ENCODE measurements around the gene DLL3. TPM values are rescaled to one million over a fixed set of nuclear protein-coding genes. Genes with fewer than 3 reads are reported as not detected.

The DLL3 gene
- total RNA-seq, 2 experiments from 2014 or later = 1.3 to 1.6 TPM

Other genes with a start within 250 kb of the DLL3 start
- not detected for gene IFNL2, start 230.6 kb upstream of the DLL3 start, total RNA-seq
- gene IFNL1, start 202.5 kb upstream of the DLL3 start, total RNA-seq = not detected
- gene LRFN1, start 178.1 kb upstream of the DLL3 start, total RNA-seq = 1 to 10 TPM; 6.1 to 6.5 TPM
- 100 to 1,000 TPM; 280 to 297 TPM for gene GMFG, start 162.9 kb upstream of the DLL3 start, total RNA-seq
- 10 to 100 TPM; 35.5 to 37.1 TPM for gene SAMD4B, start 156.5 kb upstream of the DLL3 start, total RNA-seq
- 10 to 100 TPM; 35.5 to 36.5 TPM for gene PAF1, start 107.8 kb upstream of the DLL3 start, total RNA-seq
- gene MED29, start 107.6 kb upstream of the DLL3 start, total RNA-seq = 10 to 100 TPM; 19.5 to 19.8 TPM
- 10 to 100 TPM; 74.6 to 80.3 TPM for gene ZFP36, start 92.1 kb upstream of the DLL3 start, total RNA-seq
- 10 to 100 TPM; 35.9 to 42.8 TPM for gene PLEKHG2, start 86.3 kb upstream of the DLL3 start, total RNA-seq
- gene RPS16, start 63.0 kb upstream of the DLL3 start, total RNA-seq = 1,000 to 10,000 TPM; 3,249 to 3,324 TPM
- gene SUPT5H, start 53.4 kb upstream of the DLL3 start, total RNA-seq = 100 to 1,000 TPM; 127 to 141 TPM
- 100 to 1,000 TPM; 108 to 114 TPM for gene TIMM50, start 18.1 kb upstream of the DLL3 start, total RNA-seq
- gene SELENOV, start 16.2 kb downstream of the DLL3 start, total RNA-seq = not detected
- gene EID2B, start 33.9 kb downstream of the DLL3 start, total RNA-seq = 1 to 10 TPM; 3.0 TPM
- 10 to 100 TPM; 11.1 to 11.7 TPM for gene EID2, start 41.2 kb downstream of the DLL3 start, total RNA-seq
- not detected for gene LGALS13, start 103.6 kb downstream of the DLL3 start, total RNA-seq
- gene LGALS16, start 157.0 kb downstream of the DLL3 start, total RNA-seq = not detected
- 1 to 10 TPM in 1 of 2 experiments, not detected in 1; 1.8 TPM for gene LGALS14, start 205.5 kb downstream of the DLL3 start, total RNA-seq
- gene CLC, start 239.1 kb downstream of the DLL3 start, total RNA-seq = not detected

All from activated CD8-positive, alpha-beta T cell treated with anti-CD3 and anti-CD28 coated beads for 36 hours (primary cell).